Epithelial cell of esophagus (primary cell): ENCODE data around the gene NXPH2.
A peak's percentile ranks its signal among the peaks of the same experiment; 100 is the strongest.

Experiments
- DNase-seq: peaks from one replicate; pipeline ENCODE4 v3.0.0; 2010; ENCODE audit warnings: low read depth
- H3K4me3 ChIP-seq: 2 replicates; pipeline ENCODE4 v1.5.1; 2011; ENCODE audit warnings: mild to moderate bottlenecking, low read length, control low read depth
- TF ChIP-seq, protein P1 (sequence below): IDR thresholded peaks from 2 replicates; pipeline ENCODE4 v1.5.1; 2011; ENCODE audit warnings: low read depth, mild to moderate bottlenecking, low read length, control low read depth, inconsistent platforms; ENCODE audit not compliant: insufficient read depth; ENCODE audit errors: missing control alignments

Gene NXPH2

DNA sequence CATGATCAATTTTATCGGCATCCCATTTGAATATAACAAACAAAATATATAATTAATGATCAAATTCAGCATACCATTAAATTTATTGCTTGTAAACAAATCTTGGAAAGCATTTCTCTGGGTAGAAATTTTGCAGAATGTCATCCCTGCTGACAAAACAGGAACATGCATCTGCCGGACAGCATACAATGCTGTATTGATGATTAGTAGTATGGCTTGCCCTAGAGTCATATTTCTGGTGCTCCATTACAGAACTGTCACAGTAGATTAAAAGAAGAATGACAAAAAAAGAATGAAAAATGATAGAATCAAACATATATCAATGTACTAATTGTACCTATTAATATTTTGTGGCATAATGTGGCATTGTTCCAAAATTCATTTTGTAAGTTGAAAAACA is 98.0 kb downstream of the NXPH2 start:
- DNase-seq, result no peak
- no peak overlapping the region for H3K4me3 ChIP-seq
- TF ChIP-seq, protein P1, sequence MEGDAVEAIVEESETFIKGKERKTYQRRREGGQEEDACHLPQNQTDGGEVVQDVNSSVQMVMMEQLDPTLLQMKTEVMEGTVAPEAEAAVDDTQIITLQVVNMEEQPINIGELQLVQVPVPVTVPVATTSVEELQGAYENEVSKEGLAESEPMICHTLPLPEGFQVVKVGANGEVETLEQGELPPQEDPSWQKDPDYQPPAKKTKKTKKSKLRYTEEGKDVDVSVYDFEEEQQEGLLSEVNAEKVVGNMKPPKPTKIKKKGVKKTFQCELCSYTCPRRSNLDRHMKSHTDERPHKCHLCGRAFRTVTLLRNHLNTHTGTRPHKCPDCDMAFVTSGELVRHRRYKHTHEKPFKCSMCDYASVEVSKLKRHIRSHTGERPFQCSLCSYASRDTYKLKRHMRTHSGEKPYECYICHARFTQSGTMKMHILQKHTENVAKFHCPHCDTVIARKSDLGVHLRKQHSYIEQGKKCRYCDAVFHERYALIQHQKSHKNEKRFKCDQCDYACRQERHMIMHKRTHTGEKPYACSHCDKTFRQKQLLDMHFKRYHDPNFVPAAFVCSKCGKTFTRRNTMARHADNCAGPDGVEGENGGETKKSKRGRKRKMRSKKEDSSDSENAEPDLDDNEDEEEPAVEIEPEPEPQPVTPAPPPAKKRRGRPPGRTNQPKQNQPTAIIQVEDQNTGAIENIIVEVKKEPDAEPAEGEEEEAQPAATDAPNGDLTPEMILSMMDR, result no peak

DNA sequence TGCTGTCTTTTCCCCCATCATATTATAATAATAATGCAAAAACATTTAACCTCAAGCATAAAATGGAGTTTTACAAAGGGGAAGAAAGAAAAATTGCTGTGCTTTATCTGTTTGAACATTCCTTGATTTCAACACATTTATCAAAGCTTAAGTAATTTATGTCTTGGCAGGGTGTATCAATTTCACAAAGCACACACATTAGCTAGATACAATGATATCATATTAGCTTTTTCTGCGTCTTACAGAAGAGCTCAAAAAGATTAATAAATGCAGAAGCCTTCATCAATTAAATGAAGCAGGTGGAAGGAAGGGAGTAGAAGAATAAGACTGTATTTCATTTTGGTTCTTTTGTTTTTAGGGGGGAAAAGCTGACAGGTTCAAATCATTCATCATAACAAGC is 103.0 kb downstream of the NXPH2 start:
- no peak overlapping the region for H3K4me3 ChIP-seq
- DNase-seq, result no peak
- TF ChIP-seq, protein P1, result no peak

DNA sequence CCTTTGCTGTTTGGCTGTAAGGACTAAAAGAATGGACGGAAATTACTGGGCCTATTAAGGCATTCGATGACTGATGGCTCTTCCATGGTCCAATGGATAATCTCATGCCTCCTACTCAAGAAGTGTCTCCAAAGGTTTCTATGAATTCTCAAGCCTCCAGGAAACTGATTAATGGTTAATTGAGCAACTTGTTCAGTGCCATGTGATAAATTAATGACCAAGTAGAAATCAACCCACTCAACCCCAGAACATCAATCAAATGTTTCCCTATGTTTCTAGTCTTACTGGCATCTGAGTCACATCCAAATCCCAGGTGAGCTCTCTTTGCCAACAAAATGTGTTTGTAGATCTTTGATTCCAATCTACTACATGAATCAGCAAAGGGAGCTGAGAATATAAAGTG is 103.6 kb downstream of the NXPH2 start:
- TF ChIP-seq, protein P1, result no peak
- H3K4me3 ChIP-seq, result no peak overlapping the region
- DNase-seq, result peak; percentile 86

DNA sequence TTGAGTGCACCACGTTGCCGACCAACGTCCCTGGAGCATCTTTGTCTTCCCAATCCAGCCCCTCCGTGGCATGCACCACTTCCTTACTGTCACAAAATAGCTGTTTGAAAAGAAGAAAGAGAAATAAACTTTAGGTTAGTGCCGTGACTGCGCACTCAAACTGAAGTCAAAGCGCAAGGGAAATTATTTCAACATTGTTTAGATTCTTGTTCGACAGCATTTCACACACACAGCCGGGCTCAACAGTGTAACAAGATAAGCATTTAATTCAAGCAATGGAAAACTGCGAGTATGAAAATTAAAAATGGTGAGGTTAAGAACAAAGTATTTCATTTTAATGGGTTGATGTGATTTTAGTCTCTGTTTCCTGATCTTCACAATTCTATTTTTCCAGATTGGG is 108.6 kb downstream of the NXPH2 start:
- TF ChIP-seq, protein P1, result no peak
- no peak for DNase-seq
- H3K4me3 ChIP-seq, result no peak overlapping the region

DNA sequence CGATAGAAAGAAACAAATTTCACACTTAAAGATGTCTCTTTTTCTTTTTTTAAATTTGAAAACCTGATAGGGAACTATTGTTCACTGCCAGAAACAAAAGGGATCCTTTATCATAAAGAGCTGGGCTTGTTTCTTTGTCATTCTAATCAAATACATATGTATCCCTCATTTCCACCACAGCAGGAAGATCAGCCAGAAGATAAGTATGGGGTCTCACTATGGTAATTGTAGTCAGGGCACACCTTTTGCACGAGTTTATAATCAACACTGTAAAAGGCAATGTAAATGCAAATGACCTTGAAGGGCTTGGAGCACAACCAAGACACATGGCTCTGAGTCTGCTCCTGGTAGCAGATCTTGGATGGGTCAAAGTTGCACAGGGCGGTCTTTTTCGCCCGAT is 109.5 kb downstream of the NXPH2 start:
- no peak overlapping the region for H3K4me3 ChIP-seq
- TF ChIP-seq, protein P1, result no peak
- DNase-seq, result no peak

DNA sequence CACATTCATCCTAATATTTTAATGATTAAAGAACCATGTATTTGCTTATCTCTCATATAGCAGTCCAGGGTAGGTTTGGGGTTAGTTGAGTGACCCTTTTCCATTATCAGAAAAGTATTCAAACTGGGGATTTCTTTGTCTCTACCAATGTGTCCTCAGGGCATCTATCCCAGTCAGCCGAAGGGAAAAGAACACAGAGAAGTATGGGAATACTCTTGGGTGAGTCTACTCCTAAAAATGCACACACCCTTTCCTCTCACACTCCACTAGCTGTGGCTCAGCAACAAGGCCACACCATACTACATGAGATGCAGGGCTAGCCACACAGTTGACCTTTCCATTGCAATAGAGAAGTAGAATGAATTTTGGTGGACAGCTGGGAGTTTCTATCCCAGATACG is 114.3 kb downstream of the NXPH2 start:
- TF ChIP-seq, protein P1, result no peak
- peak; percentile 40 for DNase-seq
- no peak overlapping the region for H3K4me3 ChIP-seq

DNA sequence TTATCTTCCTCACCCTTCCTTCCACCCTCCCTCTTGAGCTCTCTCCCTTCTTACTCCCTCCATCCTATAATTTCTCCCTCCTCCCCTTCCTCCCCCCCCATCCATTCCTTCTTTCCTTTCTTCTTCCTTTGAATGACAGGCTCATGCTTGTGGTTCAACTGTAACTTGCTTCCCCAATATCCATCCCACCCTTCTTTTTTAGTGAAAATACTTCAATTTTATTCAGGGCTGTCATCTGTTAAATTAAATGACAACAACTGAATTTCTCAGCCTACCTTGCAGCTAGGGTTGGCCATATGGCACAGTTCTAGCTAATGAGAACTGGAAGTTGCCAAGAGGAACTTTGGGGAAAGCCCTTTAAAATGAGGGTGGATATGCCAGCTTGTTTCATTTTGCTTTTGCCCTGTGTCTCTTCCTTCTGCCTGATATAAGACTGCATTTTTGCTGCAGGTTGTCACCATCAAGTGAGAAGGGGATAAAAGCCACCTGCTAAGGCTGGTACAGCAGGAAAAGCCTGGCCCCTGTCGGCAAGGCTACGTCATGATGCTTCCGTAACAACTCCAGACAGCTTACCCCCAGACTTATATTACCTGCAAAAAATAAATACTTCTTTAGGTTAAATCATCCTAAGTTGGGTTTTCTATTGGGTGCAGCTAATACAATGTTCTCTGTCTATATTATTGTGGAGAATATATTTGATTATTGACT is 121.8 kb downstream of the NXPH2 start:
- TF ChIP-seq, protein P1, result no peak
- H3K4me3 ChIP-seq, result no peak overlapping the region
- DNase-seq, result no peak
